ENCODE data around the gene SAMM50.
A peak's percentile ranks its signal among the peaks of the same experiment; 100 is the strongest.

Gene SAMM50

GRCh38 chr22:43985532-43985931 is 30.3 kb downstream of the SAMM50 start:
- TF ChIP-seq CTCF (IDR thresholded peaks at IDR 0.05): no peak

- TF ChIP-seq CTCF (IDR thresholded peaks at IDR 0.05): no peak
Observed at GRCh38 chr22:43988116-43988820, 33.0 kb downstream of the SAMM50 start.

GRCh38 chr22:43988960-43989359 is 33.7 kb downstream of the SAMM50 start:
- no peak for TF ChIP-seq CTCF (IDR thresholded peaks at IDR 0.05)

- TF ChIP-seq CTCF (IDR thresholded peaks at IDR 0.05): no peak
Observed at GRCh38 chr22:43990044-43990443, 34.8 kb downstream of the SAMM50 start.

- TF ChIP-seq CTCF (IDR thresholded peaks at IDR 0.05): no peak
Observed at GRCh38 chr22:43991316-43992020, 36.2 kb downstream of the SAMM50 start.

GRCh38 chr22:43992331-43992821 is 37.1 kb downstream of the SAMM50 start:
- TF ChIP-seq CTCF (IDR thresholded peaks at IDR 0.05): no peak

GRCh38 chr22:43993072-43993760 is 38.0 kb downstream of the SAMM50 start:
- TF ChIP-seq CTCF (IDR thresholded peaks at IDR 0.05): peak; percentile 97
